ENCODE results near the gene TMEM174.

TMEM174 gene

DNA sequence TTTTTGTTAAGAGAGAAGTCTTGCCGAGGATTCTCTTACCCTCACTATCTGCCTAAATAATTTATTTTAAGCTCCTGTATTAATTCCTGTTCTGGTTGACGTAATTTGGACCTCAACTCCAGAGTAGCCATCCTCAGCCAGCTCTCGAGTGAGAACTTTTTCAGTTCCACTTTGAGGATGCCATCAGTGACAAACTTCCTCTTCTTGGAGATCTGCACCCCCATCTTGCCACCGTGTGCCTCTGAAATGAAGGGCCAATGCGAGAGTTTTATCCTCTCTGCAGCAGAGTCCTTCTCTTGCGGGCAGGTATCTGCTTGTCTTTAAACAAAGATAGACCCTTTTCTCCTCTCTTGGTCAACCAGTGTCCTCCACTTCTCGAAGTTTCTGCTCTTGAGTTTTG lies 19.5 kb upstream of the TMEM174 start:
- no peak overlapping the region for H3K4me3 ChIP-seq (ENCODE audit: low read length in 2 of 2)
- no peaks in the 10 kb centered on the region for H3K9me3 ChIP-seq (ENCODE audit: control insufficient read depth in 2 of 2, low read length in 2 of 2)
- no peaks in the 10 kb centered on the region for H3K36me3 ChIP-seq (ENCODE audit: control insufficient read depth in 2 of 2, insufficient read depth in 2 of 2, low read length in 2 of 2)
- no peaks in the 10 kb centered on the region for H3K4me1 ChIP-seq (ENCODE audit: control insufficient read depth, insufficient read depth, low read length)
- H3K27ac ChIP-seq (ENCODE audit: low read length): no peak overlapping the region
- H3K27me3 ChIP-seq (ENCODE audit: control insufficient read depth in 1 of 2, insufficient read depth in 2 of 2, low read length in 2 of 2): peaks cover 2 to 3% of the 10 kb centered on the region in 2 donors
- H3K9ac ChIP-seq (ENCODE audit: low read length in 2 of 2): no peak overlapping the region

DNA sequence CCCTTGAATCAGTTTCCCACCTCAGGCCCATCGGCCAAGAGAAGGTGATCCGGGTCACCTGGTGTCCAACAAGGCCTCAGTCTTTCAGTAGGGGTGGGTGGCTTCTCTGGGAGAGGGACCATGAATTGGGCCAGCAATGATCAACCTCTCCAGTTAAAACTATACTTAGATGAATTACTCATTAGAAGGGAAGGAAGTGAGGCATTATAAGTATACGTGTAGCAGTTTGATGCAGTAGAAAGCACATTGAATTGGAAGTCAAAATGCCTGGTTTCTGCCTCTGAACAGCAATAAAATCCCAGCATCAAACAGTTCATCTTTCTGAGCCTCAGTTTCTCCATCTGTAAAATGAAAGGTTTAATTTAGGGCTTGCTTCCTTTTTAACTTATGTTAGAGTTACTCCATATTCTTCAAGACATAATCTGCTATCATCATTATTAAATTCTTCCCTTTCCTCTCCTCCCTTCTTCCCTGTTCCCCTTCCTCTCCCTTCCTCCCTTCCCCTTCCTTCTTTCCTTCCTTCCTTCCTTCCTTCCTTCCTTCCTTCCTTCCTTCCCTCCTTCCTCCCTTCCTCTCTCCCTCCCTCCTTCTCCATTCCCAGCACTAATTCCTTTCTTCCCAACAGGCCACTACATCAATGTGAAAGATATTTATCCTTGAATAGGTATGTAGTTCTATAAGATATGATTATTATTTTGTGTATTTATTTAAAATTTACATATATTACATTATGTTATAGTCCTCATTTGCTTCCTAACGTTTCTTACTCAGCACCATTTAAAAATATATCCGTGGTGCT lies 18.6 kb upstream of the TMEM174 start:
- Histone ChIP-seq H3K9ac (ENCODE audit: low read length in 2 of 2) (no peak overlapping the region), H3K9me3 (ENCODE audit: control insufficient read depth in 2 of 2, low read length in 2 of 2) (no peaks in the 10 kb centered on the region), H3K36me3 (ENCODE audit: control insufficient read depth in 2 of 2, insufficient read depth in 2 of 2, low read length in 2 of 2) (no peaks in the 10 kb centered on the region), H3K27ac (ENCODE audit: low read length) (no peak overlapping the region), H3K4me3 (ENCODE audit: low read length in 2 of 2) (no peak overlapping the region), H3K4me1 (ENCODE audit: control insufficient read depth, insufficient read depth, low read length) (no peaks in the 10 kb centered on the region), H3K27me3 (ENCODE audit: control insufficient read depth in 1 of 2, insufficient read depth in 2 of 2, low read length in 2 of 2) (peaks cover 2 to 3% of the 10 kb centered on the region in 2 donors)

DNA sequence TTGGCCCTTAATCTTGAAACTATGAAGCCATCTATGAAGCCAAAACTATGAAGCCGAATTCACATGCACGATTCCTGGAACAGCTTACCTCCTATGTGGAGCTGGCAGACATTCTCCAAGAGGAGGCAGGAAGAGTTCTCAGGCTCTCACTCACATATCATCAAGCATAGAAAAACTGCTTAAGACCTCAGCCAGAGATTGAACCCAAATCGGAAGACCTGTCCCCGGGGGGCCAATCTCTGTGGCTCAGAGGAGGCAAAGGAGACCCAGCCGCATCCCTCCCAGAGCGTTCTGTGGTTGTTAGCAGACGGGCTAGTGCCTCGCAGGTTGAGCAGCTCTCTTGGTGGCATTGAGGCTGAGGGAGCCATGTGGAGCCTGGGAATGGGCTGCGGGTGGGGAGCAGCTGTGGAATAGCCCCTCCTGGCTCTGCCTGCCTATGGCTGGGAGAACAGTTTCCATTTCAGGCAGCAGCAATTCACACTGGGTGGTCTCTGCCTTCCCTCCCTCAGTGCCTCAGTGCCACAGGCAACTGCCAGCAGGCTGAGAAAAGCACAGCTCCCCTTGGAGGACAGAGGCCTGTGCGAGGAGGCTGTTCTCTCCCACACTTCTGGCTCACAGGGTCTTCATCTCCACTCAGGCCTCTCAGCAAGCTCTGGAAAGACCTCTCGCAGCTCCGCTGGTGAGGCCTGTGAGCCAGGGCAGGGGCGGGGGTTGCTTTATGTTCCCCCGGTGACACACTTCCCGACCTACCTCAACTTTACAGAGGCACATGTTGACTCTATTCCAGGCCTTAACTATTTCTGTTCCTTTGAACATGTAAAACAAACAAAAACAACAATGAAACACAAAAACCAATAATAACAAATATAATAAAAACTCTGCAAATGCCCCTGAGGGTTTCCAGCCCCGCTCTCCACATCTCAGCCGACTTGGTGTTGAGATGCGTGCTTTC lies 17.4 kb upstream of the TMEM174 start:
- no peaks in the 10 kb centered on the region for H3K4me1 ChIP-seq (ENCODE audit: control insufficient read depth, insufficient read depth, low read length)
- H3K36me3 ChIP-seq (ENCODE audit: control insufficient read depth in 2 of 2, insufficient read depth in 2 of 2, low read length in 2 of 2): no peaks in the 10 kb centered on the region
- no peak overlapping the region for H3K4me3 ChIP-seq (ENCODE audit: low read length in 2 of 2)
- H3K9ac ChIP-seq (ENCODE audit: low read length in 2 of 2): no peak overlapping the region
- no peaks in the 10 kb centered on the region for H3K9me3 ChIP-seq (ENCODE audit: control insufficient read depth in 2 of 2, low read length in 2 of 2)
- H3K27ac ChIP-seq (ENCODE audit: low read length): no peak overlapping the region
- peaks cover 2 to 3% of the 10 kb centered on the region in 2 donors for H3K27me3 ChIP-seq (ENCODE audit: control insufficient read depth in 1 of 2, insufficient read depth in 2 of 2, low read length in 2 of 2)

DNA sequence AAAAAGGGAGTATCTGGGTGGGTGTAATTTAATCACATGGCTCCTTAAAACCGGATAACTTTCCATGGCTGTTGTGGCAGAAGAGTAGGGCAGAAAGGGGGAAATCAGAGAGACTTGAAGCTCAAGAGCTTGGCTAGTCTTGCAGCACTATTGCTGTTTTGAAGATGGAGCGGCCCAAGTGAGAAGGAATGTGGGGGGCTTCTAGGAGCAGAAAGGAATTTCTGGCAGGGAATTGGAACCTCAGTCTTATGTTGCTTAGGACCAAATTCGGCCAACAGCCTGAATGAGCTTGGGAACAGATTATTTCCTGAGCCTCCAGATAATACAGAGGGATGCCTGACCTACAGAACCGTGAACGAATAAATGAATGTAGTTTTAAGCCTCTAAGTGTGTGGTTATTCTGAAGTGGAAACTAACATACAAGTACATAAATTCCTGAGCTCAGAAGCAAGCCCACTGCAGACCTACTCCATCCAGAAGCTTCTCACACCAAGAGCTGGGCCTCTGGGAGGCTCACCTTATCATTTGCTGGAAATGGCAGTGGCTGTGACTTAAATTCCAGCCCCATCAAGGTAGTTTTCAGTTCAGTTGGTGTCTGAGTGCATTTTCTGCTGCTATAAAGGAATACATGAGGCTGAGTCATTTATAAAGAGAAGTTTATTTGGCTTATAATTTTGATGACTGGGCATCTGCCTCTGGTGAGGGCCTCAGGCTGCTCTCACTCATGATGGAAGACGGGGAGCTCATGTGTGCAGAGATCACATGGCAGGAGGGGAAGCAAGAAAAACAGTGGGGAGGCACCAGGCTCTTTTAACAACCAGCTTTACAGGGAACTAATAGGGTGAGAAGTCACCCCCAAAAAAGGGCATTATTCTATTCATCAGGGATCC lies 15.3 kb upstream of the TMEM174 start:
- Histone ChIP-seq H3K4me1 (ENCODE audit: control insufficient read depth, insufficient read depth, low read length) (no peaks in the 10 kb centered on the region), H3K9ac (ENCODE audit: low read length in 2 of 2) (no peak overlapping the region), H3K27me3 (ENCODE audit: control insufficient read depth in 1 of 2, insufficient read depth in 2 of 2, low read length in 2 of 2) (peaks cover 2 to 3% of the 10 kb centered on the region in 2 donors), H3K9me3 (ENCODE audit: control insufficient read depth in 2 of 2, low read length in 2 of 2) (no peaks in the 10 kb centered on the region), H3K36me3 (ENCODE audit: control insufficient read depth in 2 of 2, insufficient read depth in 2 of 2, low read length in 2 of 2) (no peaks in the 10 kb centered on the region), H3K27ac (ENCODE audit: low read length) (no peak overlapping the region), H3K4me3 (ENCODE audit: low read length in 2 of 2) (no peak overlapping the region)

DNA sequence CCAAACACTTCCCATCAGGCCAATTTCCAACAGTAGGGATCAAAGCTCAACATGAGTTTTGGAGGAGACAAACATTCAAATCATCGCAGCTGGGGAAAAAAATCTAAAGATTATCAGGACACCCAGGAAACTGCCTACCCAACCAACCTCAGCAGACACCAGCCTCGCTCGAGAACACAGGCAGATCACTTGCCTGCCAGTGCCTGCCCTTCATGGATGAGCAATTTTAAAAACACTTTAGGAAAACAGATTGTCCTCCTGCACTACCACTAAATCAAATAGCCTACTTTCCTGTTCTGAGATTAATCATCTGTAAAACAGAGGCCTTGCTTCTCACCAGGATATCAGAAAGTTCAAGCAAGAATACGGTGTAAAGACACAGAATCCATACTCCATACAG lies 14.7 kb upstream of the TMEM174 start:
- Histone ChIP-seq H3K4me1 (ENCODE audit: control insufficient read depth, insufficient read depth, low read length) (no peaks in the 10 kb centered on the region), H3K27ac (ENCODE audit: low read length) (no peak overlapping the region), H3K9me3 (ENCODE audit: control insufficient read depth in 2 of 2, low read length in 2 of 2) (no peaks in the 10 kb centered on the region), H3K9ac (ENCODE audit: low read length in 2 of 2) (no peak overlapping the region), H3K36me3 (ENCODE audit: control insufficient read depth in 2 of 2, insufficient read depth in 2 of 2, low read length in 2 of 2) (no peaks in the 10 kb centered on the region), H3K4me3 (ENCODE audit: low read length in 2 of 2) (no peak overlapping the region), H3K27me3 (ENCODE audit: control insufficient read depth in 1 of 2, insufficient read depth in 2 of 2, low read length in 2 of 2) (peaks cover 2 to 3% of the 10 kb centered on the region in 2 donors)

DNA sequence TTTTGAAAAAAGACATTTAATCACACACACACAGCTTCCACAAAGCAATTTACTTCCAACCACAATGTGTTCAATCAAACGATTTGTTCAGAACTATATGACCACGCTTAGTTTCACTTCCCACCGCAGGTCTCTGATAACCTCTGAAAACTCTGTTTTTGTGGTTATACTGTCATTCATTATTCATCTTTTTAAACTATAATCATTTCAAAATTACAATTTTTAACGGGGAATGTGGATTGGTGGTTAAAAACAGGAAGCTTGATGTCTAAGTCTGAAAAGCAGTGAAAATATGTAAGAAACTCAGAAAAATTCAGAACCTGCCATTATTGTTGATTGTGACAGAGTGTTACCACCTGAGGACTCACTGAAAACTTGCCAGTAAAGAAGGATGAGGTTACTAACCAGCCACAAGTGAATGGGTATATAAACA lies 12.7 kb upstream of the TMEM174 start:
- H3K4me1 ChIP-seq (ENCODE audit: control insufficient read depth, insufficient read depth, low read length): no peaks in the 10 kb centered on the region
- no peaks in the 10 kb centered on the region for H3K9me3 ChIP-seq (ENCODE audit: control insufficient read depth in 2 of 2, low read length in 2 of 2)
- H3K27me3 ChIP-seq (ENCODE audit: control insufficient read depth in 1 of 2, insufficient read depth in 2 of 2, low read length in 2 of 2): peaks cover 2 to 3% of the 10 kb centered on the region in 2 donors
- no peak overlapping the region for H3K4me3 ChIP-seq (ENCODE audit: low read length in 2 of 2)
- H3K36me3 ChIP-seq (ENCODE audit: control insufficient read depth in 2 of 2, insufficient read depth in 2 of 2, low read length in 2 of 2): no peaks in the 10 kb centered on the region
- no peak overlapping the region for H3K27ac ChIP-seq (ENCODE audit: low read length)
- H3K9ac ChIP-seq (ENCODE audit: low read length in 2 of 2): no peak overlapping the region

DNA sequence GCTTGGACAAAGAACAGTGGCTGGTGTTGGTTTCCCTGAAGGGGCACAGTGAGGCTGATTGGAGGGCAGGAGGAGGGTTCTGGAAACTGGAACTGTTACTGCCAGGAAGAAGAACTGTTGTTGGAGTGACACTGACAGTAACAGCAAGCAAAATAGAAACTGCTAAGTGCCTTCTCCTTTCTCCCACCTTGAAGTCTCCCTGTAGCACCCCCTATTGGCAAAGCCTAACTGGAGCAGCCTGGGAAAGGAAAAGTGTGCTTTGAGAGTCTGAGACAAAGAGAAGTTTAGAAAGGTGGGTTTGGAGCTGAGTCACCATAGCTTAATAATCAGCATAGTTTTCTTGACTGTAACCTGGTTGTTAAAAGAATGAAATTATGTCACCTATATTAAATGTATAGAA lies 2.5 kb upstream of the TMEM174 start:
- H3K4me1 ChIP-seq (ENCODE audit: control insufficient read depth, insufficient read depth, low read length): no peaks in the 10 kb centered on the region
- H3K36me3 ChIP-seq (ENCODE audit: control insufficient read depth in 2 of 2, insufficient read depth in 2 of 2, low read length in 2 of 2): no peaks in the 10 kb centered on the region
- peaks cover 0 to 10% of the 10 kb centered on the region in 2 donors for H3K27me3 ChIP-seq (ENCODE audit: control insufficient read depth in 1 of 2, insufficient read depth in 2 of 2, low read length in 2 of 2)
- H3K4me3 ChIP-seq (ENCODE audit: low read length in 2 of 2): no peak overlapping the region
- no peak overlapping the region for H3K9ac ChIP-seq (ENCODE audit: low read length in 2 of 2)
- H3K9me3 ChIP-seq (ENCODE audit: control insufficient read depth in 2 of 2, low read length in 2 of 2): peaks cover 0 to 2% of the 10 kb centered on the region in 2 donors
- no peak overlapping the region for H3K27ac ChIP-seq (ENCODE audit: low read length)

DNA sequence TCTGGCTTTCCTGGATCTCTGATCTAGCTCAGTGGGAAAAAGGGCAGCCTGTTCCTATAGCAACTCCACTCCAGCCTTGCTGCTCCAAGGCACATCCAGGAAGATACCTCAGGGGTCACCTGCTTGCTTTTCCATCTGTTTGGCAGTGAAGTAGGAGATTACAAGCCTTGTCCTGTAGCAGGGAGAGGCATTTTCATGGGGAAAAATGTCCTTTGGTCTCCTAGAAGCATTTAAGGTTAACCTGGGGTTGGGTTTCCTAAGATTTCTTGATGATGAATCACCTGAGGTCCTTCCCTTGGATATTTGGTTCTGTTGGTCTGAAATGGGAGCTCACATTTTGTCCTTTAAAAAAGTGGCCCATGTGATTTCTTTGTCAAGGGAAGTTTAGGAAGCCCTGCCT lies 1.5 kb upstream of the TMEM174 start:
- no peak overlapping the region for H3K4me3 ChIP-seq (ENCODE audit: low read length in 2 of 2)
- no peak overlapping the region for H3K27ac ChIP-seq (ENCODE audit: low read length)
- H3K9me3 ChIP-seq (ENCODE audit: control insufficient read depth in 2 of 2, low read length in 2 of 2): peaks cover 0 to 2% of the 10 kb centered on the region in 2 donors
- no peaks in the 10 kb centered on the region for H3K4me1 ChIP-seq (ENCODE audit: control insufficient read depth, insufficient read depth, low read length)
- no peaks in the 10 kb centered on the region for H3K36me3 ChIP-seq (ENCODE audit: control insufficient read depth in 2 of 2, insufficient read depth in 2 of 2, low read length in 2 of 2)
- H3K9ac ChIP-seq (ENCODE audit: low read length in 2 of 2): no peak overlapping the region
- peaks cover 0 to 9% of the 10 kb centered on the region in 2 donors for H3K27me3 ChIP-seq (ENCODE audit: control insufficient read depth in 1 of 2, insufficient read depth in 2 of 2, low read length in 2 of 2)

DNA sequence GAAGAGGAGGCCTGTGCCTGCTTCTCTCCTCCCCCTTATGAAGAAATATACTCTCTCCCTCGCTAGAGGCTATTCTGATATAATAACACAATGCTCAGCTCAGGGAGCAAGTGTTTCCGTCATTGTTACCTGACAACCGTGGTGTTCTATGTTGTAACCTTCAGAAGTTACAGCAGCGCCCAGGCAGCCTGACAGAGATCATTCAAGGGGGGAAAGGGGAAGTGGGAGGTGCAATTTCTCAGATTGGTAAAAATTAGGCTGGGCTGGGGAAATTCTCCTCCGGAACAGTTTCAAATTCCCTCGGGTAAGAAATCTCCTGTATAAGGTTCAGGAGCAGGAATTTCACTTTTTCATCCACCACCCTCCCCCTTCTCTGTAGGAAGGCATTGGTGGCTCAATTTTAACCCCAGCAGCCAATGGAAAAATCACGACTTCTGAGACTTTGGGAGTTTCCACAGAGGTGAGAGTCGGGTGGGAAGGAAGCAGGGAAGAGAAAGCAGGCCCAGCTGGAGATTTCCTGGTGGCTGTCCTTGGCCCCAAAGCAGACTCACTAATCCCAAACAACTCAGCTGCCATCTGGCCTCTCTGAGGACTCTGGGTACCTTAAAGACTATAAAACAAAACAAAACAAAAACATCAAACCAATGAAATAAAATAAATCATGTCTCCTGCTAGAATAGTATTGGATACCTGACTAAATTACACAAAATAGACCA lies 1.3 kb downstream of the TMEM174 start:
- Histone ChIP-seq H3K9me3 (ENCODE audit: control insufficient read depth in 2 of 2, low read length in 2 of 2) (no peaks in the 10 kb centered on the region), H3K36me3 (ENCODE audit: control insufficient read depth in 2 of 2, insufficient read depth in 2 of 2, low read length in 2 of 2) (no peaks in the 10 kb centered on the region), H3K4me1 (ENCODE audit: control insufficient read depth, insufficient read depth, low read length) (no peaks in the 10 kb centered on the region), H3K9ac (ENCODE audit: low read length in 2 of 2) (no peak overlapping the region), H3K4me3 (ENCODE audit: low read length in 2 of 2) (no peak overlapping the region), H3K27me3 (ENCODE audit: control insufficient read depth in 1 of 2, insufficient read depth in 2 of 2, low read length in 2 of 2) (peaks cover 0 to 12% of the 10 kb centered on the region in 2 donors), H3K27ac (ENCODE audit: low read length) (no peak overlapping the region)

DNA sequence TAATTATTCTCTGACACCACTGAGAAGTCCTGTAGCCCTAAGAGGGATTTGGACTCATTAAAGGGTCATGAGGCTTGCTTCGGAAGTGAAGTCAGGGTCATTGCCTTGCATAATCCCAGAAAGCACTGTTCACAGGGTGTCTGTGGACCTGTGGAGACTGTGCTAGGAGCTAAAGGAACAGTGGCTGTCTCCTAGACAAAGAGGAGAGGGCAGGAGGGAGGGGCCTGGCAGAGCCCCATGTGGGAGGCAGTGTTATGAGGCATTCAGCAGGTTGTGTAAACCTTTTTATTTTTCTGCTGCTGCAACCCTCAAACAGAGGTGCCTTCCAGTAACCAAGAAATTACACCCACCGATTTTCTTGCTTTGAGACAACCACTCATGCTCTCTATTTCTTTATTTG lies 3.3 kb downstream of the TMEM174 start:
- H3K9me3 ChIP-seq (ENCODE audit: control insufficient read depth in 2 of 2, low read length in 2 of 2): no peaks in the 10 kb centered on the region
- H3K4me1 ChIP-seq (ENCODE audit: control insufficient read depth, insufficient read depth, low read length): no peaks in the 10 kb centered on the region
- H3K27ac ChIP-seq (ENCODE audit: low read length): no peak overlapping the region
- H3K9ac ChIP-seq (ENCODE audit: low read length in 2 of 2): no peak overlapping the region
- peaks cover 0 to 12% of the 10 kb centered on the region in 2 donors for H3K27me3 ChIP-seq (ENCODE audit: control insufficient read depth in 1 of 2, insufficient read depth in 2 of 2, low read length in 2 of 2)
- no peaks in the 10 kb centered on the region for H3K36me3 ChIP-seq (ENCODE audit: control insufficient read depth in 2 of 2, insufficient read depth in 2 of 2, low read length in 2 of 2)
- no peak overlapping the region for H3K4me3 ChIP-seq (ENCODE audit: low read length in 2 of 2)

Data from stomach smooth muscle (tissue), 2 donors.